GM23338 (cell line): Measurements from ENCODE around the gene B4GAT1. TPM values are rescaled to one million over a fixed set of nuclear protein-coding genes. Genes with fewer than 3 reads are reported as not detected.

ENCODE experiments used
- ATAC-seq: fragments of 200-7000 bp; cut with Tn5 transposase; 3 replicates; pipeline ENCODE4 v1.9.1; 2020
- DNase-seq: peaks from one replicate; pipeline ENCODE4 v3.0.0-alpha.2; 2015; ENCODE audit warnings: low spot score
- H2AFZ ChIP-seq: fragments of 200-600 bp; sonication (generic); 2 replicates; pipeline ENCODE4 v1.8.0; 2016; ENCODE audit warnings: antibody characterized with exemption, mild to moderate bottlenecking, moderate library complexity
- H3F3A ChIP-seq: fragments of 200-600 bp; sonication (generic); replicated peaks from 2 replicates; pipeline ENCODE4 v1.8.0; 2017; ENCODE audit warnings: antibody characterized with exemption, mixed run types, low read depth
- H3K27ac ChIP-seq: fragments of 200-600 bp; sonication (generic); 2 replicates; pipeline ENCODE4 v1.6.1; 2016; ENCODE audit warnings: low read depth
- H3K27me3 ChIP-seq: fragments of 200-600 bp; sonication (generic); 2 replicates; pipeline ENCODE4 v1.8.0; 2016; ENCODE audit warnings: mild to moderate bottlenecking, mixed run types, moderate library complexity; ENCODE audit not compliant: insufficient read depth
- H3K36me3 ChIP-seq: fragments of 200-600 bp; sonication (generic); 2 replicates; pipeline ENCODE4 v1.8.0; 2016; ENCODE audit warnings: mild to moderate bottlenecking; ENCODE audit not compliant: insufficient read depth
- H3K4me1 ChIP-seq: fragments of 200-600 bp; sonication (generic); 2 replicates; pipeline ENCODE4 v1.8.0; 2016; ENCODE audit warnings: mild to moderate bottlenecking, moderate library complexity; ENCODE audit not compliant: insufficient read depth
- H3K4me2 ChIP-seq: fragments of 200-600 bp; sonication (generic); 2 replicates; pipeline ENCODE4 v1.7.1; 2017; ENCODE audit warnings: mixed run types
- H3K4me3 ChIP-seq: fragments of 200-600 bp; sonication (generic); 2 replicates; pipeline ENCODE4 v1.6.1; 2016; ENCODE audit warnings: mixed run types
- H3K79me2 ChIP-seq: fragments of 200-600 bp; sonication (generic); replicated peaks from 2 replicates; pipeline ENCODE4 v1.8.0; 2017; ENCODE audit warnings: mild to moderate bottlenecking; ENCODE audit not compliant: insufficient read depth
- H3K9me2 ChIP-seq: fragments of 200-600 bp; sonication (generic); 2 replicates; pipeline ENCODE4 v1.8.0; 2017; ENCODE audit not compliant: insufficient read depth
- H4K20me1 ChIP-seq: fragments of 200-600 bp; sonication (generic); replicated peaks from 2 replicates; pipeline ENCODE4 v1.8.0; 2017; ENCODE audit warnings: mild to moderate bottlenecking; ENCODE audit not compliant: insufficient read depth
- H3K27ac Mint-ChIP-seq: 2 replicates; pipeline ENCODE4 v1.8.0; 2020; ENCODE audit warnings: inconsistent platforms, mild to moderate bottlenecking, moderate library complexity, mixed read lengths
- H3K27me3 Mint-ChIP-seq: 3 replicates; pipeline ENCODE4 v1.8.0; 2022; ENCODE audit warnings: low read depth, mild to moderate bottlenecking, moderate library complexity, mixed read lengths, inconsistent platforms; ENCODE audit not compliant: insufficient read depth, poor library complexity
- H3K36me3 Mint-ChIP-seq: 3 replicates; pipeline ENCODE4 v1.8.0; 2021; ENCODE audit warnings: low read depth, mild to moderate bottlenecking, inconsistent platforms, moderate library complexity, mixed read lengths
- H3K4me1 Mint-ChIP-seq: 3 replicates; pipeline ENCODE4 v1.8.0; 2020; ENCODE audit warnings: mild to moderate bottlenecking, inconsistent platforms, mixed read lengths
- H3K4me3 Mint-ChIP-seq: 3 replicates; pipeline ENCODE4 v1.8.0; 2021; ENCODE audit warnings: moderate library complexity, mild to moderate bottlenecking, inconsistent platforms, mixed read lengths
- H3K9me3 Mint-ChIP-seq: 3 replicates; pipeline ENCODE4 v1.8.0; 2020; ENCODE audit warnings: moderate library complexity, mild to moderate bottlenecking, inconsistent platforms, mixed read lengths
- EZH2 ChIP-seq: fragments of 200-600 bp; sonication (generic); IDR thresholded peaks from one replicate; pipeline ENCODE4 v1.8.0; 2017; ENCODE audit warnings: antibody characterized with exemption, mild to moderate bottlenecking, low read depth; ENCODE audit not compliant: unreplicated experiment
- EZH2phosphoT487 ChIP-seq: fragments of 200-600 bp; sonication (generic); IDR thresholded peaks from one replicate; pipeline ENCODE4 v1.8.1; 2018; ENCODE audit warnings: antibody characterized with exemption; ENCODE audit not compliant: unreplicated experiment
- NANOG ChIP-seq: IDR thresholded peaks from 2 replicates; pipeline ENCODE4 v1.6.1; 2016; ENCODE audit warnings: antibody characterized with exemption, borderline replicate concordance
- POLR2AphosphoS5 ChIP-seq: IDR thresholded peaks from 2 replicates; pipeline ENCODE4 v1.6.1; 2016; ENCODE audit warnings: antibody characterized with exemption, low read depth
- STAT1 ChIP-seq: IDR thresholded peaks from one replicate; pipeline ENCODE4 v1.6.1; 2016; ENCODE audit warnings: antibody characterized with exemption; ENCODE audit not compliant: unreplicated experiment
- ZNF114 ChIP-seq: fragments of 250-450 bp; sonication (Bioruptor Pico); IDR thresholded peaks from 2 replicates; pipeline ENCODE4 v1.5.0; 2020; ENCODE audit warnings: mild to moderate bottlenecking, moderate library complexity
- polyA plus RNA-seq: library from polyadenylated mRNA; unstranded; fragments of >200 nt; fragmentation: Nextera tagmentation; extraction: Ambion mirVana; gene quantifications from 2 replicates; pipeline ENCODE4 v1.2.1, GENCODE V29; 2016
- total RNA-seq: library from RNA; depleted of rRNA; stranded (reverse); fragments of >200 nt; shearing (Covaris generic); gene quantifications from 2 replicates; pipeline ENCODE4 v1.2.3, GENCODE V29; 2014
- TF ChIP-seq, protein P1 (sequence below): fragments of 250-450 bp; sonication (Bioruptor Pico); IDR thresholded peaks from 2 replicates; pipeline ENCODE4 v1.5.0; 2020; ENCODE audit warnings: mild to moderate bottlenecking, moderate library complexity
- TF ChIP-seq, protein P2 (sequence below), 2 experiments: fragments of 200-600 bp in 1 of 2; sonication (generic) in 1 of 2; conservative IDR thresholded peaks; 2 replicates each; pipeline versions ENCODE4 v1.5.1 to v1.6.1; 2016 to 2017; ENCODE audit warnings: antibody characterized with exemption in 2 of 2, low read depth in 2 of 2, mild to moderate bottlenecking in 2 of 2, moderate library complexity in 1 of 2

Gene B4GAT1
- total and polyA plus RNA-seq, 2 experiments from 2014 or later = 23.5 to 41.9 TPM

- no peak overlapping the region for H3K27ac ChIP-seq
Measured at GRCh38 chr11:66326261-66327111, 20.9 kb downstream of the B4GAT1 start.

GRCh38 chr11:66325263-66325671 lies 22.2 kb downstream of the B4GAT1 start:
- no peak overlapping the region for H3K27ac Mint-ChIP-seq
- H3K27me3 Mint-ChIP-seq = peaks cover 23% of the 10 kb centered on the region
- Histone ChIP-seq H3F3A (no peaks in the 10 kb centered on the region), H3K4me2 (no peak overlapping the region), H4K20me1 (no peaks in the 10 kb centered on the region), H3K27me3 (no peaks in the 10 kb centered on the region), H3K27ac (no peak overlapping the region), H3K79me2 (no peaks in the 10 kb centered on the region), H3K36me3 (no peaks in the 10 kb centered on the region), H3K4me1 (peaks cover 5% of the 10 kb centered on the region; the same call in 1 of the 2 replicates), H3K9me2 (no peaks in the 10 kb centered on the region), H2AFZ (no peak overlapping the region), H3K4me3 (no peak overlapping the region)
- peaks cover 21% of the 10 kb centered on the region for H3K4me1 Mint-ChIP-seq
- no peak overlapping the region for H3K4me3 Mint-ChIP-seq
- ATAC-seq (no peak), DNase-seq (no peak)
- peaks cover 2% of the 10 kb centered on the region; the same call in 2 of the 3 replicates for H3K9me3 Mint-ChIP-seq
- peaks cover 1% of the 10 kb centered on the region; the same call in 1 of the 3 replicates for H3K36me3 Mint-ChIP-seq
- TF ChIP-seq POLR2AphosphoS5 = no peak

More at GRCh38 chr11:66326261-66327111, 20.9 kb downstream of the B4GAT1 start:
- Histone ChIP-seq H3K36me3 (no peaks in the 10 kb centered on the region), H3K27me3 (no peaks in the 10 kb centered on the region), H4K20me1 (no peaks in the 10 kb centered on the region), H2AFZ (no peak overlapping the region), H3K9me2 (no peaks in the 10 kb centered on the region), H3F3A (no peaks in the 10 kb centered on the region), H3K79me2 (no peaks in the 10 kb centered on the region), H3K4me2 (no peak overlapping the region), H3K4me3 (no peak overlapping the region), H3K4me1 (peaks cover 5% of the 10 kb centered on the region; the same call in 1 of the 2 replicates)
- DNase-seq = no peak
- Mint-ChIP-seq H3K4me1 (peaks cover 21% of the 10 kb centered on the region), H3K4me3 (no peak overlapping the region), H3K9me3 (no peaks in the 10 kb centered on the region; the same call in 2 of the 3 replicates), H3K27ac (no peak overlapping the region), H3K27me3 (peaks cover 24% of the 10 kb centered on the region), H3K36me3 (no peaks in the 10 kb centered on the region)
- TF ChIP-seq EZH2 = no peak
- ATAC-seq = no peak

- H3K4me1 Mint-ChIP-seq = peaks cover 21% of the 10 kb centered on the region
- Histone ChIP-seq H3K4me2 (no peak overlapping the region), H3K4me1 (peaks cover 5% of the 10 kb centered on the region; the same call in 1 of the 2 replicates), H3K79me2 (no peaks in the 10 kb centered on the region), H3K9me2 (no peaks in the 10 kb centered on the region), H4K20me1 (no peaks in the 10 kb centered on the region), H2AFZ (no peak overlapping the region), H3K27ac (no peak overlapping the region), H3K4me3 (no peak overlapping the region), H3K36me3 (no peaks in the 10 kb centered on the region), H3F3A (no peaks in the 10 kb centered on the region), H3K27me3 (no peaks in the 10 kb centered on the region)
- no peak overlapping the region for H3K4me3 Mint-ChIP-seq
- no peak for ATAC-seq
- no peak for DNase-seq
- H3K9me3 Mint-ChIP-seq = peaks cover 8% of the 10 kb centered on the region; the same call in 2 of the 3 replicates
- H3K27ac Mint-ChIP-seq = no peak overlapping the region
- peaks cover 6% of the 10 kb centered on the region for H3K36me3 Mint-ChIP-seq
- H3K27me3 Mint-ChIP-seq = peaks cover 25% of the 10 kb centered on the region
- TF ChIP-seq POLR2AphosphoS5 = no peak
- TF ChIP-seq, protein P1, sequence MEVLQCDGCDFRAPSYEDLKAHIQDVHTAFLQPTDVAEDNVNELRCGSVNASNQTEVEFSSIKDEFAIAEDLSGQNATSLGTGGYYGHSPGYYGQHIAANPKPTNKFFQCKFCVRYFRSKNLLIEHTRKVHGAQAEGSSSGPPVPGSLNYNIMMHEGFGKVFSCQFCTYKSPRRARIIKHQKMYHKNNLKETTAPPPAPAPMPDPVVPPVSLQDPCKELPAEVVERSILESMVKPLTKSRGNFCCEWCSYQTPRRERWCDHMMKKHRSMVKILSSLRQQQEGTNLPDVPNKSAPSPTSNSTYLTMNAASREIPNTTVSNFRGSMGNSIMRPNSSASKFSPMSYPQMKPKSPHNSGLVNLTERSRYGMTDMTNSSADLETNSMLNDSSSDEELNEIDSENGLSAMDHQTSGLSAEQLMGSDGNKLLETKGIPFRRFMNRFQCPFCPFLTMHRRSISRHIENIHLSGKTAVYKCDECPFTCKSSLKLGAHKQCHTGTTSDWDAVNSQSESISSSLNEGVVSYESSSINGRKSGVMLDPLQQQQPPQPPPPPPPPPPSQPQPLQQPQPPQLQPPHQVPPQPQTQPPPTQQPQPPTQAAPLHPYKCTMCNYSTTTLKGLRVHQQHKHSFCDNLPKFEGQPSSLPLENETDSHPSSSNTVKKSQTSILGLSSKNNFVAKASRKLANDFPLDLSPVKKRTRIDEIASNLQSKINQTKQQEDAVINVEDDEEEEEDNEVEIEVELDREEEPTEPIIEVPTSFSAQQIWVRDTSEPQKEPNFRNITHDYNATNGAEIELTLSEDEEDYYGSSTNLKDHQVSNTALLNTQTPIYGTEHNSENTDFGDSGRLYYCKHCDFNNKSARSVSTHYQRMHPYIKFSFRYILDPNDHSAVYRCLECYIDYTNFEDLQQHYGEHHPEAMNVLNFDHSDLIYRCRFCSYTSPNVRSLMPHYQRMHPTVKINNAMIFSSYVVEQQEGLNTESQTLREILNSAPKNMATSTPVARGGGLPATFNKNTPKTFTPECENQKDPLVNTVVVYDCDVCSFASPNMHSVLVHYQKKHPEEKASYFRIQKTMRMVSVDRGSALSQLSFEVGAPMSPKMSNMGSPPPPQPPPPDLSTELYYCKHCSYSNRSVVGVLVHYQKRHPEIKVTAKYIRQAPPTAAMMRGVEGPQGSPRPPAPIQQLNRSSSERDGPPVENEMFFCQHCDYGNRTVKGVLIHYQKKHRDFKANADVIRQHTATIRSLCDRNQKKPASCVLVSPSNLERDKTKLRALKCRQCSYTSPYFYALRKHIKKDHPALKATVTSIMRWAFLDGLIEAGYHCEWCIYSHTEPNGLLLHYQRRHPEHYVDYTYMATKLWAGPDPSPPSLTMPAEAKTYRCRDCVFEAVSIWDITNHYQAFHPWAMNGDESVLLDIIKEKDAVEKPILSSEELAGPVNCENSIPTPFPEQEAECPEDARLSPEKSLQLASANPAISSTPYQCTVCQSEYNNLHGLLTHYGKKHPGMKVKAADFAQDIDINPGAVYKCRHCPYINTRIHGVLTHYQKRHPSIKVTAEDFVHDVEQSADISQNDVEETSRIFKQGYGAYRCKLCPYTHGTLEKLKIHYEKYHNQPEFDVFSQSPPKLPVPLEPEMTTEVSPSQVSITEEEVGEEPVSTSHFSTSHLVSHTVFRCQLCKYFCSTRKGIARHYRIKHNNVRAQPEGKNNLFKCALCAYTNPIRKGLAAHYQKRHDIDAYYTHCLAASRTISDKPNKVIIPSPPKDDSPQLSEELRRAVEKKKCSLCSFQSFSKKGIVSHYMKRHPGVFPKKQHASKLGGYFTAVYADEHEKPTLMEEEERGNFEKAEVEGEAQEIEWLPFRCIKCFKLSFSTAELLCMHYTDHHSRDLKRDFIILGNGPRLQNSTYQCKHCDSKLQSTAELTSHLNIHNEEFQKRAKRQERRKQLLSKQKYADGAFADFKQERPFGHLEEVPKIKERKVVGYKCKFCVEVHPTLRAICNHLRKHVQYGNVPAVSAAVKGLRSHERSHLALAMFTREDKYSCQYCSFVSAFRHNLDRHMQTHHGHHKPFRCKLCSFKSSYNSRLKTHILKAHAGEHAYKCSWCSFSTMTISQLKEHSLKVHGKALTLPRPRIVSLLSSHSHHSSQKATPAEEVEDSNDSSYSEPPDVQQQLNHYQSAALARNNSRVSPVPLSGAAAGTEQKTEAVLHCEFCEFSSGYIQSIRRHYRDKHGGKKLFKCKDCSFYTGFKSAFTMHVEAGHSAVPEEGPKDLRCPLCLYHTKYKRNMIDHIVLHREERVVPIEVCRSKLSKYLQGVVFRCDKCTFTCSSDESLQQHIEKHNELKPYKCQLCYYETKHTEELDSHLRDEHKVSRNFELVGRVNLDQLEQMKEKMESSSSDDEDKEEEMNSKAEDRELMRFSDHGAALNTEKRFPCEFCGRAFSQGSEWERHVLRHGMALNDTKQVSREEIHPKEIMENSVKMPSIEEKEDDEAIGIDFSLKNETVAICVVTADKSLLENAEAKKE (CRISPR knock-in tag) = no peak
- TF ChIP-seq NANOG = no peak
- TF ChIP-seq, protein P2, sequence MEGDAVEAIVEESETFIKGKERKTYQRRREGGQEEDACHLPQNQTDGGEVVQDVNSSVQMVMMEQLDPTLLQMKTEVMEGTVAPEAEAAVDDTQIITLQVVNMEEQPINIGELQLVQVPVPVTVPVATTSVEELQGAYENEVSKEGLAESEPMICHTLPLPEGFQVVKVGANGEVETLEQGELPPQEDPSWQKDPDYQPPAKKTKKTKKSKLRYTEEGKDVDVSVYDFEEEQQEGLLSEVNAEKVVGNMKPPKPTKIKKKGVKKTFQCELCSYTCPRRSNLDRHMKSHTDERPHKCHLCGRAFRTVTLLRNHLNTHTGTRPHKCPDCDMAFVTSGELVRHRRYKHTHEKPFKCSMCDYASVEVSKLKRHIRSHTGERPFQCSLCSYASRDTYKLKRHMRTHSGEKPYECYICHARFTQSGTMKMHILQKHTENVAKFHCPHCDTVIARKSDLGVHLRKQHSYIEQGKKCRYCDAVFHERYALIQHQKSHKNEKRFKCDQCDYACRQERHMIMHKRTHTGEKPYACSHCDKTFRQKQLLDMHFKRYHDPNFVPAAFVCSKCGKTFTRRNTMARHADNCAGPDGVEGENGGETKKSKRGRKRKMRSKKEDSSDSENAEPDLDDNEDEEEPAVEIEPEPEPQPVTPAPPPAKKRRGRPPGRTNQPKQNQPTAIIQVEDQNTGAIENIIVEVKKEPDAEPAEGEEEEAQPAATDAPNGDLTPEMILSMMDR (conservative IDR thresholded peaks at IDR 0.05; ENCODE audit: low read depth in 2 of 2) = no peak
- TF ChIP-seq ZNF114 (CRISPR knock-in tag) = no peak
- TF ChIP-seq STAT1 = no peak
- no peak for TF ChIP-seq EZH2phosphoT487
Measured at GRCh38 chr11:66324664-66325063, 22.8 kb downstream of the B4GAT1 start.
